Measurements from ENCODE around the gene NPW. TPM values are rescaled to one million over a fixed set of nuclear protein-coding genes. Genes with fewer than 3 reads are reported as not detected.

Gene NPW
- total RNA-seq, 2 experiments from 2014 or later = 0.85 to 3.7 TPM

GRCh38 chr16:2053211-2053610, 33.6 kb downstream of the NPW start:
- POLR2A ChIA-PET = no interaction called here
- H3K79me2 ChIP-seq (ENCODE audit: insufficient read depth, low read depth, low read length) = peaks cover 10% of the 10 kb centered on the region; the same call in 1 of the 2 replicates
- peaks cover 43% of the 10 kb centered on the region; the same call in 1 of the 2 replicates for H3K36me3 ChIP-seq (ENCODE audit: insufficient read depth, low read length)
- no peak overlapping the region for H3K27ac ChIP-seq (ENCODE audit: low read depth, low read length, poor library complexity, severe bottlenecking)
- CTCF ChIA-PET (ENCODE audit: unreplicated experiment) = no interaction called here
- H4K20me1 ChIP-seq (ENCODE audit: insufficient read depth, low read length) = no peaks in the 10 kb centered on the region; the same call in 1 of the 2 replicates
- intact Hi-C loops (cut with micrococcal nuclease; ENCODE audit: unreplicated experiment) = no loop called here
- TF ChIP-seq, protein P1, sequence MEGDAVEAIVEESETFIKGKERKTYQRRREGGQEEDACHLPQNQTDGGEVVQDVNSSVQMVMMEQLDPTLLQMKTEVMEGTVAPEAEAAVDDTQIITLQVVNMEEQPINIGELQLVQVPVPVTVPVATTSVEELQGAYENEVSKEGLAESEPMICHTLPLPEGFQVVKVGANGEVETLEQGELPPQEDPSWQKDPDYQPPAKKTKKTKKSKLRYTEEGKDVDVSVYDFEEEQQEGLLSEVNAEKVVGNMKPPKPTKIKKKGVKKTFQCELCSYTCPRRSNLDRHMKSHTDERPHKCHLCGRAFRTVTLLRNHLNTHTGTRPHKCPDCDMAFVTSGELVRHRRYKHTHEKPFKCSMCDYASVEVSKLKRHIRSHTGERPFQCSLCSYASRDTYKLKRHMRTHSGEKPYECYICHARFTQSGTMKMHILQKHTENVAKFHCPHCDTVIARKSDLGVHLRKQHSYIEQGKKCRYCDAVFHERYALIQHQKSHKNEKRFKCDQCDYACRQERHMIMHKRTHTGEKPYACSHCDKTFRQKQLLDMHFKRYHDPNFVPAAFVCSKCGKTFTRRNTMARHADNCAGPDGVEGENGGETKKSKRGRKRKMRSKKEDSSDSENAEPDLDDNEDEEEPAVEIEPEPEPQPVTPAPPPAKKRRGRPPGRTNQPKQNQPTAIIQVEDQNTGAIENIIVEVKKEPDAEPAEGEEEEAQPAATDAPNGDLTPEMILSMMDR (conservative IDR thresholded peaks at IDR 0.05; ENCODE audit: low read length) = no peak
- no peak for TF ChIP-seq EZH2phosphoT487 (IDR thresholded peaks at IDR 0.05; ENCODE audit: borderline replicate concordance, low read depth, low read length)
- DNase-seq (ENCODE audit: low spot score) = no peak
- no peaks in the 10 kb centered on the region for H3K9me2 ChIP-seq (ENCODE audit: insufficient read depth, low read length)
- BruUV-seq (replicated peaks) = no TSS peak
- no peak overlapping the region for H3K4me3 ChIP-seq (ENCODE audit: low read depth, low read length, poor library complexity, severe bottlenecking)
- no peak overlapping the region for H3K4me2 ChIP-seq (ENCODE audit: low read length)
- peaks cover 9% of the 10 kb centered on the region for H3K4me1 ChIP-seq (ENCODE audit: insufficient read depth, low read length, poor library complexity, severe bottlenecking)
- no peaks in the 10 kb centered on the region for H3K9me3 ChIP-seq (ENCODE audit: low read length)
- H2AFZ ChIP-seq (ENCODE audit: low read length) = no peak overlapping the region

- H3K9me3 ChIP-seq (ENCODE audit: low read length) = no peaks in the 10 kb centered on the region
- H3K79me2 ChIP-seq (ENCODE audit: insufficient read depth, low read depth, low read length) = peaks cover 3% of the 10 kb centered on the region; the same call in 1 of the 2 replicates
- ChIA-PET CTCF (ENCODE audit: unreplicated experiment) (no interaction called here), POLR2A (no interaction called here)
- no peak for TF ChIP-seq EZH2phosphoT487 (IDR thresholded peaks at IDR 0.05; ENCODE audit: borderline replicate concordance, low read depth, low read length)
- TF ChIP-seq, protein P1 (conservative IDR thresholded peaks at IDR 0.05; ENCODE audit: low read length) = no peak
- peaks cover 3% of the 10 kb centered on the region for H3K4me1 ChIP-seq (ENCODE audit: insufficient read depth, low read length, poor library complexity, severe bottlenecking)
- H3K9me2 ChIP-seq (ENCODE audit: insufficient read depth, low read length) = no peaks in the 10 kb centered on the region
- H3K27ac ChIP-seq (ENCODE audit: low read depth, low read length, poor library complexity, severe bottlenecking) = no peak overlapping the region
- intact Hi-C loops (cut with micrococcal nuclease; ENCODE audit: unreplicated experiment) = no loop called here
- no peak overlapping the region for H3K4me2 ChIP-seq (ENCODE audit: low read length)
- BruUV-seq (replicated peaks) = no TSS peak
- no peaks in the 10 kb centered on the region for H4K20me1 ChIP-seq (ENCODE audit: insufficient read depth, low read length)
- H3K4me3 ChIP-seq (ENCODE audit: low read depth, low read length, poor library complexity, severe bottlenecking) = no peak overlapping the region
- no peak overlapping the region for H2AFZ ChIP-seq (ENCODE audit: low read length)
- DNase-seq (ENCODE audit: low spot score) = no peak
- H3K36me3 ChIP-seq (ENCODE audit: insufficient read depth, low read length) = peaks cover 49% of the 10 kb centered on the region; the same call in 1 of the 2 replicates
Observed at GRCh38 chr16:2053897-2054296, 34.3 kb downstream of the NPW start.

DNA sequence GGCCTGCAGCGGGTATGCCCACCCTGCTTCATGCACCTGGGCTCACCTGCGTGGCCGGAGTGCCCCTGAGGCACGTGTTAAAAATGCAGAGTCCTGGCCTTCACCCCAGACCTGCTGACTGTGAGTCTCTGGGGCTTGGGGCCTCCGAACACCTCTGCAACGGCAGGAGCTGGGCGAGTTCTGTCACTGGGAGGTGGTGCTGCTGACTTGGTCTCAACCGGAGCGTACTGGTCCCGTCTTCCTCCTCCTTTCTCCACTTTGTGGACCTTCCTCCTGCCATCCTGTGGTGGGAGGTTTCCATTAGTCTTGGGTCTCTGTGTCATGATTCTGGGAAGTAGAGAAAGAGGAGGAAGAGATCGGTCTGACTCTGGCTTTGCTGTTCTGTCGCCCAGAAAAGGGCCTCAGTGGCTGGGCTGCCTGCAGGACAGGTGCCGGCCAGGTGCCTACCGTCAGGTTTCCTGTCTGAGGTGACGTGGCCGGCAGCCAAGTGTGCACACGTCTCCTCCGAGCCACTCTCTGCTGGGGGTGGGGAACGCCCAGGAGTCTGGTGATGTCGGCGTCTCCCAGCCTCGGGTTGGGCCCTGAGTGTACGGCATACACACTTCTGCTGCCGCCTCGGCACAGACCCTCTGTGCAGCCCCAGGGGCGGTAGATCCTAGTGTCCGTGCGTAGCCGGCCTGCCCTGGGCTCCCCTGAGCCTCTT, 35.1 kb downstream of the NPW start:
- Histone ChIP-seq H3K79me2 (ENCODE audit: insufficient read depth, low read depth, low read length) (no peaks in the 10 kb centered on the region), H3K4me1 (ENCODE audit: insufficient read depth, low read length, poor library complexity, severe bottlenecking) (no peaks in the 10 kb centered on the region), H3K27ac (ENCODE audit: low read depth, low read length, poor library complexity, severe bottlenecking) (no peak overlapping the region), H3K9me3 (ENCODE audit: low read length) (no peaks in the 10 kb centered on the region), H4K20me1 (ENCODE audit: insufficient read depth, low read length) (no peaks in the 10 kb centered on the region), H3K36me3 (ENCODE audit: insufficient read depth, low read length) (peaks cover 50% of the 10 kb centered on the region; the same call in 1 of the 2 replicates), H3K4me3 (ENCODE audit: low read depth, low read length, poor library complexity, severe bottlenecking) (no peak overlapping the region), H3K9me2 (ENCODE audit: insufficient read depth, low read length) (no peaks in the 10 kb centered on the region), H3K4me2 (ENCODE audit: low read length) (no peak overlapping the region), H2AFZ (ENCODE audit: low read length) (no peak overlapping the region)
- TF ChIP-seq, protein P1 (conservative IDR thresholded peaks at IDR 0.05; ENCODE audit: low read length) = no peak
- TF ChIP-seq EZH2phosphoT487 (IDR thresholded peaks at IDR 0.05; ENCODE audit: borderline replicate concordance, low read depth, low read length) = no peak
- ChIA-PET POLR2A (no interaction called here), CTCF (ENCODE audit: unreplicated experiment) (no interaction called here)
- BruUV-seq (replicated peaks) = no TSS peak
- DNase-seq (ENCODE audit: low spot score) = no peak
- intact Hi-C loops (cut with micrococcal nuclease; ENCODE audit: unreplicated experiment) = no loop called here

All from OCI-LY7 (cell line).